ENCODE results near the gene BMPR1B. TPM values are rescaled to one million over a fixed set of nuclear protein-coding genes. Genes with fewer than 3 reads are reported as not detected.

Gene BMPR1B
- total RNA-seq, 1 experiment from 2014 or later: 0.35 TPM

- no peaks in the 10 kb centered on the region for H3K9me3 Mint-ChIP-seq
- H3K4me1 ChIP-seq (ENCODE audit: insufficient read depth, low read length): no peaks in the 10 kb centered on the region
- H3K27me3 Mint-ChIP-seq (ENCODE audit: low read depth): no peaks in the 10 kb centered on the region
- H4K20me1 ChIP-seq (ENCODE audit: control insufficient read depth, insufficient read depth, insufficient read length): no peaks in the 10 kb centered on the region
- no peak for DNase-seq
- H2AK5ac ChIP-seq (ENCODE audit: insufficient read length, low read length): no peak overlapping the region
- no peak overlapping the region for H2BK120ac ChIP-seq (ENCODE audit: low read depth, low read length, poor library complexity, severe bottlenecking)
- no peaks in the 10 kb centered on the region for H3K27me3 ChIP-seq (ENCODE audit: insufficient read depth, low read length)
- H3T11ph ChIP-seq (ENCODE audit: low read length): no peak overlapping the region
- H3K18ac ChIP-seq (ENCODE audit: insufficient read length, low read depth, low read length): no peak overlapping the region
- TF ChIP-seq CTCF (conservative IDR thresholded peaks at IDR 0.05): no peak
- no peak overlapping the region for H3K4ac ChIP-seq (ENCODE audit: low read depth, low read length)
- no peak overlapping the region; a peak in 1 of 7 replicates for H3K27ac Mint-ChIP-seq
- H3K79me1 ChIP-seq (ENCODE audit: insufficient read depth, low read depth, low read length, poor library complexity, severe bottlenecking): no peaks in the 10 kb centered on the region
- H2AFZ ChIP-seq (ENCODE audit: low read length): no peak overlapping the region
- H2BK20ac ChIP-seq (ENCODE audit: low read depth, low read length, poor library complexity, severe bottlenecking): no peak overlapping the region
- no peak overlapping the region for H3K27ac ChIP-seq (ENCODE audit: insufficient read length, low read depth, low read length)
- no peaks in the 10 kb centered on the region for H3K4me1 Mint-ChIP-seq
- H3K56ac ChIP-seq (ENCODE audit: insufficient read length, low read depth, low read length): no peak overlapping the region
- H3K9ac ChIP-seq (ENCODE audit: extremely low read depth, insufficient read length, low read length): no peak overlapping the region
- no peak overlapping the region for H3K23ac ChIP-seq (ENCODE audit: insufficient read length, low read depth, low read length)
- no peak overlapping the region for H2BK12ac ChIP-seq (ENCODE audit: insufficient read length, low read depth, low read length)
- H3K4me2 ChIP-seq (ENCODE audit: insufficient read depth, insufficient read length, low read length): no peak overlapping the region
- no peak overlapping the region for H2BK15ac ChIP-seq (ENCODE audit: low read depth, low read length)
- H2BK5ac ChIP-seq (ENCODE audit: insufficient read length, low read length): no peak overlapping the region
- H4K8ac ChIP-seq (replicated peaks; ENCODE audit: insufficient read length, low read depth, low read length): no peak overlapping the region
- no peak overlapping the region for H3K14ac ChIP-seq (ENCODE audit: insufficient read depth, low read length)
- H3K9me3 ChIP-seq (ENCODE audit: control insufficient read depth, low read depth, low read length): no peaks in the 10 kb centered on the region
- H3K79me2 ChIP-seq (ENCODE audit: insufficient read depth, low read length): no peaks in the 10 kb centered on the region
- WGBS (ENCODE audit: extremely low coverage, insufficient read length, low lambda C conversion rate): no CpG with 5 or more reads among the region's 4 CpGs
- H3K23me2 ChIP-seq (ENCODE audit: insufficient read length, low read depth, low read length, poor library complexity, severe bottlenecking): no peaks in the 10 kb centered on the region
- no peaks in the 10 kb centered on the region for H3K36me3 Mint-ChIP-seq (ENCODE audit: insufficient read depth in 1 of 3, low read depth in 3 of 3)
- H4K91ac ChIP-seq (ENCODE audit: insufficient read length, low read depth, low read length): no peak overlapping the region
- H4K5ac ChIP-seq (ENCODE audit: insufficient read length, low read depth, low read length): no peak overlapping the region
- no peak overlapping the region for H3K4me3 Mint-ChIP-seq
Measured at GRCh38 chr4:94819371-94820168, 61.8 kb downstream of the BMPR1B start.

All from H9 (cell line).